MCF 10A (cell line): Measurements from ENCODE around the gene CCP110. TPM values are rescaled to one million over a fixed set of nuclear protein-coding genes. Genes with fewer than 3 reads are reported as not detected.

Source experiments
- BruUV-seq: library from RNA; stranded (reverse); fragments of 400-500 nt; replicated peaks from 2 replicates; lab custom pipeline; 2021; lab: Mats Ljungman, UMichigan
- CTCF ChIA-PET: fragments of 300-600 bp; sonication (Branson Sonifier 250); formaldehyde crosslinking; extraction: SDS; loops from one replicate; lab custom pipeline; 2021; ENCODE audit warnings: antibody characterized with exemption, inconsistent platforms; lab: Yijun Ruan, JAX
- POLR2A ChIA-PET: fragments of 300-600, 350-650 bp; sonication (Branson Sonifier 250); formaldehyde crosslinking; extraction: SDS; loops from one replicate; lab custom pipeline; 2020; ENCODE audit warnings: antibody characterized with exemption, inconsistent platforms; lab: Yijun Ruan, JAX
- DNase-seq: peaks from one replicate; pipeline ENCODE4 v3.0.0-alpha.2; 2018; ENCODE audit not compliant: unreplicated experiment
- H3K27ac Mint-ChIP-seq: one replicate; pipeline ENCODE4 v1.8.0; 2022; ENCODE audit warnings: mild to moderate bottlenecking, low read depth, mixed read lengths; ENCODE audit not compliant: unreplicated experiment
- H3K27me3 Mint-ChIP-seq: one replicate; pipeline ENCODE4 v1.8.0; 2022; ENCODE audit warnings: mixed read lengths; ENCODE audit not compliant: insufficient read depth, unreplicated experiment
- H3K36me3 Mint-ChIP-seq: one replicate; pipeline ENCODE4 v1.8.0; 2022; ENCODE audit warnings: mild to moderate bottlenecking, moderate library complexity, mixed read lengths; ENCODE audit not compliant: insufficient read depth, unreplicated experiment
- H3K4me1 Mint-ChIP-seq: one replicate; pipeline ENCODE4 v1.8.0; 2022; ENCODE audit warnings: mixed read lengths; ENCODE audit not compliant: insufficient read depth, unreplicated experiment
- H3K4me3 Mint-ChIP-seq: one replicate; pipeline ENCODE4 v1.8.0; 2022; ENCODE audit warnings: mild to moderate bottlenecking, moderate library complexity, mixed read lengths; ENCODE audit not compliant: unreplicated experiment
- H3K9me3 Mint-ChIP-seq: one replicate; pipeline ENCODE4 v1.8.0; 2022; ENCODE audit warnings: mixed read lengths; ENCODE audit not compliant: unreplicated experiment
- intact Hi-C: fragments of 100-400 bp; cut with micrococcal nuclease; formaldehyde crosslinking; loops from 2 replicates; pipeline ENCODE4 v1.14.1; 2022
- total RNA-seq: library from RNA; stranded (reverse); gene quantifications from 2 replicates; pipeline ENCODE4 v1.2.3, GENCODE V29; 2022
- TF ChIP-seq, protein P1 (sequence below): fragments of 200-600 bp; IDR thresholded peaks from one replicate; pipeline ENCODE4 v1.8.0; 2022; ENCODE audit warnings: antibody characterized with exemption, mild to moderate bottlenecking; ENCODE audit not compliant: unreplicated experiment

CCP110 gene
- total RNA-seq, 1 experiment from 2014 or later, result 14.2 TPM

DNA sequence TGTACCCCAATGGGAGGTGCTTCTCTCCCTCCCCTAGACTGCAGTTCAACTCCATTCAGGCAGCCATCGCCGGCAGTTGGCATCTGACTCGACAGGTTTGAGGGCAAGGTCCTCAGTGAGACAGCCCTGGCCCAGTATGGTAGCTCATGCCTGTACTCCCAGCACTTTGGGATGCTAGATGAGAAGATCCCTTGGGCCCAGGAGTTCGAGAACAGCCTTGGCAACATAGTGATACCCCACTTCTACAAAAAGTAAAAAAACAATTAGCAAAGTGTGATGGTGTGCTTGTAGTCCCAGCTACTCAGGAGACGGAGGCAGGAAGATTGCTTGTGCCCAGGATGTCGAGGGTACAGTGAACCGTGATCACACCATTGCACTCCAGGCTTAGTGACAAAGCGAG lies 43.8 kb downstream of the CCP110 start:
- intact Hi-C loops, result no loop called here
- TF ChIP-seq, protein P1, sequence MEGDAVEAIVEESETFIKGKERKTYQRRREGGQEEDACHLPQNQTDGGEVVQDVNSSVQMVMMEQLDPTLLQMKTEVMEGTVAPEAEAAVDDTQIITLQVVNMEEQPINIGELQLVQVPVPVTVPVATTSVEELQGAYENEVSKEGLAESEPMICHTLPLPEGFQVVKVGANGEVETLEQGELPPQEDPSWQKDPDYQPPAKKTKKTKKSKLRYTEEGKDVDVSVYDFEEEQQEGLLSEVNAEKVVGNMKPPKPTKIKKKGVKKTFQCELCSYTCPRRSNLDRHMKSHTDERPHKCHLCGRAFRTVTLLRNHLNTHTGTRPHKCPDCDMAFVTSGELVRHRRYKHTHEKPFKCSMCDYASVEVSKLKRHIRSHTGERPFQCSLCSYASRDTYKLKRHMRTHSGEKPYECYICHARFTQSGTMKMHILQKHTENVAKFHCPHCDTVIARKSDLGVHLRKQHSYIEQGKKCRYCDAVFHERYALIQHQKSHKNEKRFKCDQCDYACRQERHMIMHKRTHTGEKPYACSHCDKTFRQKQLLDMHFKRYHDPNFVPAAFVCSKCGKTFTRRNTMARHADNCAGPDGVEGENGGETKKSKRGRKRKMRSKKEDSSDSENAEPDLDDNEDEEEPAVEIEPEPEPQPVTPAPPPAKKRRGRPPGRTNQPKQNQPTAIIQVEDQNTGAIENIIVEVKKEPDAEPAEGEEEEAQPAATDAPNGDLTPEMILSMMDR, result no peak
- no TSS peak for BruUV-seq
- Mint-ChIP-seq H3K27ac (no peak overlapping the region), H3K27me3 (no peaks in the 10 kb centered on the region), H3K4me1 (no peaks in the 10 kb centered on the region), H3K4me3 (no peak overlapping the region), H3K9me3 (peaks cover 8% of the 10 kb centered on the region), H3K36me3 (peaks cover 69% of the 10 kb centered on the region)
- CTCF ChIA-PET, result interaction anchor here (0.6 to 5.4 kb wide), 5 partner anchors 9 to 816 kb away, joined by 3 to 52 read pairs (median 7); no protein-coding TSS in a partner anchor
- POLR2A ChIA-PET, result no interaction called here
- DNase-seq, result no peak

- intact Hi-C loops, result no loop called here
- Mint-ChIP-seq H3K27ac (no peak overlapping the region), H3K4me3 (no peak overlapping the region), H3K9me3 (no peaks in the 10 kb centered on the region), H3K36me3 (peaks cover 90% of the 10 kb centered on the region), H3K27me3 (no peaks in the 10 kb centered on the region), H3K4me1 (no peaks in the 10 kb centered on the region)
- BruUV-seq, result no TSS peak
- ChIA-PET CTCF (interaction anchor here (0.6 to 2.0 kb wide), 2 partner anchors 10 to 61 kb away, joined by 3 to 14 read pairs; no protein-coding TSS in a partner anchor), POLR2A (no interaction called here)
- TF ChIP-seq, protein P1, result no peak
- no peak for DNase-seq
Measured at GRCh38 chr16:19573997-19574396, 50.3 kb downstream of the CCP110 start.

DNA sequence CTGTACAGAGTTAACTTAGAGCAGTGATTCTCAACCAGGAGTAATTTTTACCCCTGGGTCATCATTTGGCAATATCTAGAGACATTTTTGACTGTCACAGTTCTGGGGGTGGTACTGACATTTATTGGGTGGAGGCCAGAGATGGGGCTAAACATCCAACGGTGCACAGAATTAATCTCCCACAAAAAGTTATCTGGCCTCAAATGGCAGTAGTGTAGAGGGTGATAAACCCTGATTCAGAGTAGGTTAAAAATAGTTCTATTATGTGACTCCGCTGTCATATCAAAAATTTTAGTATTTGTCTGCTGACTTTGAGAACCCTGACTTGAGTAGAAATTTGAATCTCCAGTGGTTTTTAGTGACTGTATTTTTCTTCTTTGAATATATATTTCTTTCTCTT lies 50.9 kb downstream of the CCP110 start:
- intact Hi-C loops, result no loop called here
- TF ChIP-seq, protein P1, result no peak
- BruUV-seq, result no TSS peak
- no peak overlapping the region for H3K27ac Mint-ChIP-seq
- peaks cover 89% of the 10 kb centered on the region for H3K36me3 Mint-ChIP-seq
- no peaks in the 10 kb centered on the region for H3K9me3 Mint-ChIP-seq
- H3K4me3 Mint-ChIP-seq, result no peak overlapping the region
- no peak for DNase-seq
- H3K4me1 Mint-ChIP-seq, result no peaks in the 10 kb centered on the region
- CTCF ChIA-PET, result interaction anchor here (0.6 to 2.0 kb wide), 2 partner anchors 9 to 60 kb away, joined by 3 to 14 read pairs; no protein-coding TSS in a partner anchor
- no peaks in the 10 kb centered on the region for H3K27me3 Mint-ChIP-seq
- POLR2A ChIA-PET, result no interaction called here

GRCh38 chr16:19578378-19578971 lies 54.7 kb downstream of the CCP110 start:
- ChIA-PET CTCF (interaction anchor here (0.7 to 1.5 kb wide), 5 partner anchors 12 to 776 kb away, joined by 3 to 6 read pairs (median 3); no protein-coding TSS in a partner anchor), POLR2A (no interaction called here)
- no peak for DNase-seq
- no peaks in the 10 kb centered on the region for H3K4me1 Mint-ChIP-seq
- no peak overlapping the region for H3K4me3 Mint-ChIP-seq
- no peaks in the 10 kb centered on the region for H3K27me3 Mint-ChIP-seq
- no peak overlapping the region for H3K27ac Mint-ChIP-seq
- intact Hi-C loops, result no loop called here
- no TSS peak for BruUV-seq
- H3K36me3 Mint-ChIP-seq, result peaks cover 87% of the 10 kb centered on the region
- no peaks in the 10 kb centered on the region for H3K9me3 Mint-ChIP-seq
- TF ChIP-seq, protein P1, result no peak
